Chondrocyte (in vitro differentiated cells): Measurements from ENCODE around the gene LAMTOR2. TPM values are rescaled to one million over a fixed set of nuclear protein-coding genes. Genes with fewer than 3 reads are reported as not detected.

Experiments used
- DNase-seq: peaks from one replicate; pipeline ENCODE4 v3.0.0; 2021; ENCODE audit warnings: mixed read lengths, low spot score
- H3K27ac Mint-ChIP-seq: one replicate; pipeline ENCODE4 v1.8.0; 2021; ENCODE audit warnings: mild to moderate bottlenecking, moderate library complexity, mixed read lengths; ENCODE audit not compliant: unreplicated experiment
- H3K27me3 Mint-ChIP-seq: 2 replicates; pipeline ENCODE4 v1.8.0; 2021; ENCODE audit warnings: low read depth, mixed read lengths
- H3K36me3 Mint-ChIP-seq: 2 replicates; pipeline ENCODE4 v1.8.0; 2021; ENCODE audit warnings: low read depth, mixed read lengths
- H3K4me1 Mint-ChIP-seq: 2 replicates; pipeline ENCODE4 v1.8.0; 2021; ENCODE audit warnings: low read depth, mild to moderate bottlenecking, mixed read lengths
- H3K4me3 Mint-ChIP-seq: one replicate; pipeline ENCODE4 v1.8.0; 2021; ENCODE audit warnings: mild to moderate bottlenecking, moderate library complexity, mixed read lengths; ENCODE audit not compliant: unreplicated experiment
- H3K9me3 Mint-ChIP-seq: 2 replicates; pipeline ENCODE4 v1.8.0; 2021; ENCODE audit warnings: low read depth, mixed read lengths
- CTCF ChIP-seq: fragments of 200-600 bp; sonication (generic); IDR thresholded peaks from 2 replicates; pipeline ENCODE4 v1.5.0; 2021; ENCODE audit warnings: antibody characterized with exemption, mild to moderate bottlenecking, moderate library complexity
- total RNA-seq: library from RNA; stranded (reverse); gene quantifications from 3 replicates; pipeline ENCODE4 v1.2.1, GENCODE V29; 2021

The LAMTOR2 gene
- total RNA-seq, 1 donor from 2014 or later = 55.0 TPM

- Mint-ChIP-seq H3K9me3 (no peaks in the 10 kb centered on the region), H3K4me1 (peaks cover 20% of the 10 kb centered on the region), H3K27ac (no peak overlapping the region), H3K36me3 (peaks cover 6% of the 10 kb centered on the region), H3K27me3 (no peaks in the 10 kb centered on the region), H3K4me3 (no peak overlapping the region)
- no peak for TF ChIP-seq CTCF
- no peak for DNase-seq
Measured at GRCh38 chr1:156072251-156072650, 17.7 kb downstream of the LAMTOR2 start.

- no peak for TF ChIP-seq CTCF
- Mint-ChIP-seq H3K4me3 (no peak overlapping the region), H3K4me1 (peaks cover 28% of the 10 kb centered on the region), H3K27ac (no peak overlapping the region), H3K36me3 (peaks cover 6% of the 10 kb centered on the region), H3K27me3 (no peaks in the 10 kb centered on the region), H3K9me3 (no peaks in the 10 kb centered on the region)
- no peak for DNase-seq
Measured at GRCh38 chr1:156073110-156073687, 18.6 kb downstream of the LAMTOR2 start.

- no peak for TF ChIP-seq CTCF
- Mint-ChIP-seq H3K27ac (no peak overlapping the region), H3K36me3 (peaks cover 6% of the 10 kb centered on the region), H3K27me3 (no peaks in the 10 kb centered on the region), H3K9me3 (no peaks in the 10 kb centered on the region), H3K4me3 (no peak overlapping the region), H3K4me1 (peaks cover 34% of the 10 kb centered on the region)
- no peak for DNase-seq
Measured at GRCh38 chr1:156073740-156074139, 19.2 kb downstream of the LAMTOR2 start.

GRCh38 chr1:156074661-156075060, 20.1 kb downstream of the LAMTOR2 start:
- no peaks in the 10 kb centered on the region for H3K9me3 Mint-ChIP-seq
- peaks cover 6% of the 10 kb centered on the region for H3K36me3 Mint-ChIP-seq
- H3K4me3 Mint-ChIP-seq = no peak overlapping the region
- peaks cover 41% of the 10 kb centered on the region for H3K4me1 Mint-ChIP-seq
- no peak for DNase-seq
- H3K27ac Mint-ChIP-seq = no peak overlapping the region
- no peak for TF ChIP-seq CTCF
- H3K27me3 Mint-ChIP-seq = no peaks in the 10 kb centered on the region

GRCh38 chr1:156075162-156075561, 20.6 kb downstream of the LAMTOR2 start:
- Mint-ChIP-seq H3K4me3 (no peak overlapping the region), H3K27me3 (no peaks in the 10 kb centered on the region), H3K27ac (no peak overlapping the region), H3K9me3 (no peaks in the 10 kb centered on the region), H3K36me3 (peaks cover 6% of the 10 kb centered on the region), H3K4me1 (peaks cover 45% of the 10 kb centered on the region)
- DNase-seq = no peak
- no peak for TF ChIP-seq CTCF
